ENCODE results near the gene HOXB5.

DNA sequence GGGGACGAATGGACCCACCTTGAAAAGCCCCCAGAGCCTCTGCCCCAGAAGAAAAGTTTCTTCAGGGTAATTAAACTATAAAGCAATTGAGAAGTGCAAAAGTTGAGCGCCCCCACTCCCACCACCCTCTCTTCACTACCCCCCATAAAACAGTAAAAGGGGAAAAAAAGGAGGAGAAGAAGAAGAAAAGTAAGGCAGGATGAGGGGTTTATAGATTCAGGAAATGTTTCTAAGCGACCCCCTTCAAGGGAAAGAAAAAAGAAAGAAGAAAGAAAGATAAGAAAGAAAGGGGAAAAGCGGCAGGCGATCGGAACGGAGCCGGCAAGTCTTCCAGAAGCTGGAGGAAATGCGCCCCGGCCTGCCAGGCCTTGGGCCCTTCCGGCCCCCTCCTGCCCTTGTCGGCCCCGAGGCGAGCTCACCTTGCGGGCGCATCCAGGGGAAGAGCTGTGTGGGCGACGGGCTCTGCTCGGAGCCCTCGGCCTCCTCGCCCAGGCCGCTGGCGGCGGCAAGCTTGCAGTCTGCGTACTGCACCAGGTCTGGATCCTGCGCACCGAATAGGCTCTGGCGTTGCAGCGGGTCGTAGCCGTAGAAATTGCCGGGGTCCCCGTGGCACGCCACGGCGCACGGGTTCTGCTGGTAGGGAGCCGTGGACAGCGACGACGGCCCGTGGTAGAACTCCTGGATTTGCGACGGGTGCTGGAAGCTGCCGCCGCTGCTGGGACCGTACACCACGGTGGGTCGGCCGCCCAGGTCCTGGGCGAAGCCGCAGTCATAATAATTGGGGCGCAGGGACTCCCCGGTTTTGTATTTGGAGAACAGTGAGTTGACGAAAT lies 20.5 kb upstream of the HOXB5 start:
- TF ChIP-seq, protein P1, sequence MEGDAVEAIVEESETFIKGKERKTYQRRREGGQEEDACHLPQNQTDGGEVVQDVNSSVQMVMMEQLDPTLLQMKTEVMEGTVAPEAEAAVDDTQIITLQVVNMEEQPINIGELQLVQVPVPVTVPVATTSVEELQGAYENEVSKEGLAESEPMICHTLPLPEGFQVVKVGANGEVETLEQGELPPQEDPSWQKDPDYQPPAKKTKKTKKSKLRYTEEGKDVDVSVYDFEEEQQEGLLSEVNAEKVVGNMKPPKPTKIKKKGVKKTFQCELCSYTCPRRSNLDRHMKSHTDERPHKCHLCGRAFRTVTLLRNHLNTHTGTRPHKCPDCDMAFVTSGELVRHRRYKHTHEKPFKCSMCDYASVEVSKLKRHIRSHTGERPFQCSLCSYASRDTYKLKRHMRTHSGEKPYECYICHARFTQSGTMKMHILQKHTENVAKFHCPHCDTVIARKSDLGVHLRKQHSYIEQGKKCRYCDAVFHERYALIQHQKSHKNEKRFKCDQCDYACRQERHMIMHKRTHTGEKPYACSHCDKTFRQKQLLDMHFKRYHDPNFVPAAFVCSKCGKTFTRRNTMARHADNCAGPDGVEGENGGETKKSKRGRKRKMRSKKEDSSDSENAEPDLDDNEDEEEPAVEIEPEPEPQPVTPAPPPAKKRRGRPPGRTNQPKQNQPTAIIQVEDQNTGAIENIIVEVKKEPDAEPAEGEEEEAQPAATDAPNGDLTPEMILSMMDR (IDR thresholded peaks at IDR 0.05), result no peak
- TF ChIP-seq POLR2A (IDR thresholded peaks at IDR 0.05), result no peak
